Tibial artery (tissue), 4 donors: Measurements from ENCODE around the gene SSBP4.
"Not testable (repeated sequence)": the region's sequence is repeated elsewhere in the genome, so short reads cannot be mapped to it uniquely, and the experiment has no call there.

Source experiments
- DNase-seq, 2 donors: peaks; one replicate each; pipeline ENCODE4 v3.0.0-alpha.2; 2019
- H3K27ac ChIP-seq, 2 donors: fragments of 200-600 bp; sonication (generic) in 1 of 2; 1 replicate in 1 of 2; 2 replicates in 1 of 2; pipeline ENCODE4 v1.5.1; 2018 to 2019; ENCODE audit warnings: mild to moderate bottlenecking in 1 of 2
- H3K27me3 ChIP-seq, 2 donors: fragments of 200-600 bp; sonication (generic) in 1 of 2; one replicate each; pipeline versions ENCODE4 v1.5.1 to v1.6.0; 2016 to 2019
- H3K36me3 ChIP-seq, 3 donors: fragments of 200-600 bp; sonication (generic) in 2 of 3; one replicate each; pipeline ENCODE4 v1.5.1; 2016 to 2019; ENCODE audit warnings: mild to moderate bottlenecking in 2 of 3
- H3K4me1 ChIP-seq, 4 donors: fragments of 200-600 bp; sonication (generic) in 2 of 4; 1 replicate in 3 of 4; 2 replicates in 1 of 4; pipeline ENCODE4 v1.5.1; 2016 to 2019
- H3K4me3 ChIP-seq, 2 donors: fragments of 200-600 bp; sonication (generic) in 1 of 2; 1 replicate in 1 of 2; 2 replicates in 1 of 2; pipeline ENCODE4 v1.5.1; 2018 to 2019; ENCODE audit warnings: mild to moderate bottlenecking in 2 of 2
- H3K9me3 ChIP-seq, 3 donors: fragments of 200-600 bp; sonication (generic) in 1 of 3; one replicate each; pipeline ENCODE4 v1.5.1; 2016 to 2019
- intact Hi-C: fragments of 100-400 bp; cut with DNase I; formaldehyde crosslinking; loops from one replicate; pipeline ENCODE4 v1.15.0; 2023; ENCODE audit warnings: low total_unique reads
- TF ChIP-seq, protein P1 (sequence below), 2 experiments: fragments of 200-600 bp in 1 of 2; fragments of 450-650 bp in 1 of 2; IDR thresholded peaks; one replicate each; pipeline ENCODE4 v1.5.1; 2017 to 2019; ENCODE audit warnings: antibody characterized with exemption in 2 of 2, mild to moderate bottlenecking in 1 of 2, moderate library complexity in 1 of 2

Gene SSBP4

DNA sequence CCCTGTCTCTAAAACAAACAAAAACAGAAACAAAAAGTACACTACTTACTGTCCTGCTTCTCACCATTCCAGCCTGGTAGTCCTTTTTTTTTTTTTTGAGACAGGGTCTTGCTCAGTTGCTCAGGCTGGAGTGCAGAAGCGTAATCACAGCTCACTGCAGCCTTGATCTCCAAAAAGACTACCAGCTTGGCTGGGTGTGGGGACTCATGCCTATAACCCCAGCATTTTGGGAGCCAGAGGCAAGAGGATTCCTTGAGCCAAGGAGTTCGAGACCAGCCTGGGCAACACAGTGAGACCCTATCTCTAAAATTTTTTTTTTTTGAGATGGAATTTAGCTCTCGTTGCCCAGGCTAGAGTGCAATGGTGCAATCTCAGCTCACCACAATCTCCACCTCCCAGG is 38.4 kb upstream of the SSBP4 start:
- peak overlapping the region; percentile 25 to 36 for H3K27ac ChIP-seq
- H3K9me3 ChIP-seq = no peaks in the 10 kb centered on the region

DNA sequence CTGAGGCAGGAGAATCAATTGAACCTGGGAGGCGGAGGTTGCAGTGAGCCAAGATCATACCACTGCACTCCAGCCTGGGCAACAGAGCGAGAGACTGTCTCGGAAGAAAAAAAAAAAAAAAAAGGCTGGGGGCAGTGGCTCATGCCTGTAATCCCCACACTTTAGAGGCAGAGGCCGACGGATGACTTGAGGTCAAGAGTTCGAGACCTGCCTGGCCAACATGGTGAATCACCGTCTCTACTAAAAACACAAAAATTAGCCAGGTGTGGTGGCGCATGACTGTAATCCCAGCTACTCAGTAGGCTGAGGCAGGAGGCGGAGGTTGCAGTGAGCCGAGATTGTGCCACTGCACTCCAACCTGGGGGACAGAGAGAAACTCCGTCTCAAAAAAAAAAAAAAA is 35.6 kb upstream of the SSBP4 start:
- intact Hi-C loops, DNase-seq, H3K4me3 ChIP-seq, H3K36me3 ChIP-seq, H3K27ac ChIP-seq, H3K9me3 ChIP-seq: not testable (repeated sequence)
- Histone ChIP-seq H3K27me3 (peaks cover 0 to 36% of the 10 kb centered on the region in 2 donors), H3K4me1 (peaks cover 0 to 24% (median 13%) of the 10 kb centered on the region in 4 donors)

More for the DNA sequence above, 38.4 kb upstream of the SSBP4 start:
- peaks cover 0 to 31% of the 10 kb centered on the region in 2 donors for H3K27me3 ChIP-seq
- TF ChIP-seq, protein P1, sequence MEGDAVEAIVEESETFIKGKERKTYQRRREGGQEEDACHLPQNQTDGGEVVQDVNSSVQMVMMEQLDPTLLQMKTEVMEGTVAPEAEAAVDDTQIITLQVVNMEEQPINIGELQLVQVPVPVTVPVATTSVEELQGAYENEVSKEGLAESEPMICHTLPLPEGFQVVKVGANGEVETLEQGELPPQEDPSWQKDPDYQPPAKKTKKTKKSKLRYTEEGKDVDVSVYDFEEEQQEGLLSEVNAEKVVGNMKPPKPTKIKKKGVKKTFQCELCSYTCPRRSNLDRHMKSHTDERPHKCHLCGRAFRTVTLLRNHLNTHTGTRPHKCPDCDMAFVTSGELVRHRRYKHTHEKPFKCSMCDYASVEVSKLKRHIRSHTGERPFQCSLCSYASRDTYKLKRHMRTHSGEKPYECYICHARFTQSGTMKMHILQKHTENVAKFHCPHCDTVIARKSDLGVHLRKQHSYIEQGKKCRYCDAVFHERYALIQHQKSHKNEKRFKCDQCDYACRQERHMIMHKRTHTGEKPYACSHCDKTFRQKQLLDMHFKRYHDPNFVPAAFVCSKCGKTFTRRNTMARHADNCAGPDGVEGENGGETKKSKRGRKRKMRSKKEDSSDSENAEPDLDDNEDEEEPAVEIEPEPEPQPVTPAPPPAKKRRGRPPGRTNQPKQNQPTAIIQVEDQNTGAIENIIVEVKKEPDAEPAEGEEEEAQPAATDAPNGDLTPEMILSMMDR (IDR thresholded peaks at IDR 0.05) = no peak
- DNase-seq = no peak
- H3K36me3 ChIP-seq = no peaks in the 10 kb centered on the region
- intact Hi-C loops = no loop called here
- peaks cover 0 to 24% (median under 1%) of the 10 kb centered on the region in 4 donors for H3K4me1 ChIP-seq
- no peak overlapping the region for H3K4me3 ChIP-seq

DNA sequence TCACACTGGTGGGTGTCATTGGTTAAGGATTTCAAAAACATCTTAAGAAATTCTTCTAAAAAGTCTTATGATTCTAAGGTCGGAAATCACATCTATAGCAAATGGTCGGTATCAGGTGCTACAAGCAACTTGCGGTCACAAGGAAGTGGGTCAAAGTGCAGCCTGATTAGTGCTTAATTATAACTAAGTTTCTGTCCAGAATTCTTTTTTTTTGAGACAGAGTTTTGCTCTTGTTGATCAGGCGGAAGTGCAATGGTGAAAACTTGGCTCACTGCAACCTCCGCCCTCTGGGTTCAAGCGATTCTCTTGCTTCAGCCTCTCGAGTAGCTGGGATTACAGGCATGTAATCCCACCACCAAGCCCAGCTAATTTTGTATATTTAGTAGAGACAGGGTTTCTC is 34.4 kb upstream of the SSBP4 start:
- Histone ChIP-seq H3K4me3 (no peak overlapping the region), H3K4me1 (peaks cover 0 to 20% (median 15%) of the 10 kb centered on the region in 4 donors), H3K36me3 (no peaks in the 10 kb centered on the region), H3K9me3 (no peaks in the 10 kb centered on the region), H3K27ac (no peak overlapping the region), H3K27me3 (peaks cover 0 to 36% of the 10 kb centered on the region in 2 donors)
- DNase-seq = no peak
- intact Hi-C loops = no loop called here
- TF ChIP-seq, protein P1 (IDR thresholded peaks at IDR 0.05) = no peak

DNA sequence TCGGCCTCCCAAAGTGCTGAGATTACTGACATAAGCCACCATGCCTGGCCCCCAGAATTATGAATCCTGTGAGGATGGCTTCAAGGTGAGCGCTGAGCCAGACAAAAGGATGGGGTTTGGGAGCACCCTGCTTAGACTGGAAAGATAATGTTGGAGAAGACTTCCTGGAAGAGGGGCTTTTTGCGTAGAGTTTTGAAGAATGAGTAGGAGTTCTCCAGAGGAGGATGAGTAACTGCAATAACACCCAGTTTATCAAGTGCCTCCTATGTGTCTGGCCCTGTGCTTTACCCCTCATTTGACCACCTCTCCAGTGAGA is 33.9 kb upstream of the SSBP4 start:
- Histone ChIP-seq H3K4me3 (no peak overlapping the region), H3K27ac (no peak overlapping the region), H3K27me3 (peaks cover 0 to 36% of the 10 kb centered on the region in 2 donors), H3K4me1 (peaks cover 0 to 20% (median 12%) of the 10 kb centered on the region in 4 donors), H3K9me3 (no peaks in the 10 kb centered on the region), H3K36me3 (no peaks in the 10 kb centered on the region)
- no peak for DNase-seq
- TF ChIP-seq, protein P1 (IDR thresholded peaks at IDR 0.05) = no peak
- intact Hi-C loops = no loop called here

DNA sequence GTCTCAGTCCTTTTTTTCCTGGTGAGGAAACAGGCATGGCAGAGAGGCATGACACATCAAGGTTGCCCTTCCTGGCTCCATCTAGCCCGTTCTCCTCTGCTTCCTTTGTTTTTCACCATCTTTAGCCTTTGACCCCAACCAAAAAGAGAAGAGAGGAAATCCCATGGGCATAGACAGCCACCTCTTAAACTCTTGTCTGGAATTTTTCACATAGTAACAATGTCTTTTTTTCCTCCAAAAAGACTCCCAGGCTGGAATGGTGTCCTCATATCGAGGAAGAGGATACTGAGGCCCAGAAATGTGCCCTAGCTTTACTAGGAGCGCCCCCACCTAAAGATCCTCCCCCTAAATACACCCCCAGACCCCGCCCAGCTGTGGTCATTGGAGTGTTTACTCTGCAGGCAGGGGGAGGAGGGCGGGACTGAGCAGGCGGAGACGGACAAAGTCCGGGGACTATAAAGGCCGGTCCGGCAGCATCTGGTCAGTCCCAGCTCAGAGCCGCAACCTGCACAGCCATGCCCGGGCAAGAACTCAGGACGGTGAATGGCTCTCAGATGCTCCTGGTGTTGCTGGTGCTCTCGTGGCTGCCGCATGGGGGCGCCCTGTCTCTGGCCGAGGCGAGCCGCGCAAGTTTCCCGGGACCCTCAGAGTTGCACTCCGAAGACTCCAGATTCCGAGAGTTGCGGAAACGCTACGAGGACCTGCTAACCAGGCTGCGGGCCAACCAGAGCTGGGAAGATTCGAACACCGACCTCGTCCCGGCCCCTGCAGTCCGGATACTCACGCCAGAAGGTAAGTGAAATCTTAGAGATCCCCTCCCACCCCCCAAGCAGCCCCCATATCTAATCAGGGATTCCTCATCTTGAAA is 33.3 kb upstream of the SSBP4 start, which contains the start of gene GDF15:
Gene GDF15 (plus strand): TSS at position 484 of the 868 bp plus-strand sequence. CDS start 32 bp downstream, at position 516.
- no peaks in the 10 kb centered on the region for H3K36me3 ChIP-seq
- H3K27ac ChIP-seq = no peak within 1 kb of the TSS
- H3K4me3 ChIP-seq = peak within 1 kb of the TSS in 1 of 2 donors; percentile 11
- H3K9me3 ChIP-seq = no peaks in the 10 kb centered on the region
- intact Hi-C loops = no loop called here
- peaks cover 0 to 20% (median 9%) of the 10 kb centered on the region in 4 donors for H3K4me1 ChIP-seq
- TF ChIP-seq, protein P1 (IDR thresholded peaks at IDR 0.05) = peak; percentile 21 to 33
- H3K27me3 ChIP-seq = peaks cover 0 to 36% of the 10 kb centered on the region in 2 donors
- DNase-seq = peak; percentile 80 to 84

DNA sequence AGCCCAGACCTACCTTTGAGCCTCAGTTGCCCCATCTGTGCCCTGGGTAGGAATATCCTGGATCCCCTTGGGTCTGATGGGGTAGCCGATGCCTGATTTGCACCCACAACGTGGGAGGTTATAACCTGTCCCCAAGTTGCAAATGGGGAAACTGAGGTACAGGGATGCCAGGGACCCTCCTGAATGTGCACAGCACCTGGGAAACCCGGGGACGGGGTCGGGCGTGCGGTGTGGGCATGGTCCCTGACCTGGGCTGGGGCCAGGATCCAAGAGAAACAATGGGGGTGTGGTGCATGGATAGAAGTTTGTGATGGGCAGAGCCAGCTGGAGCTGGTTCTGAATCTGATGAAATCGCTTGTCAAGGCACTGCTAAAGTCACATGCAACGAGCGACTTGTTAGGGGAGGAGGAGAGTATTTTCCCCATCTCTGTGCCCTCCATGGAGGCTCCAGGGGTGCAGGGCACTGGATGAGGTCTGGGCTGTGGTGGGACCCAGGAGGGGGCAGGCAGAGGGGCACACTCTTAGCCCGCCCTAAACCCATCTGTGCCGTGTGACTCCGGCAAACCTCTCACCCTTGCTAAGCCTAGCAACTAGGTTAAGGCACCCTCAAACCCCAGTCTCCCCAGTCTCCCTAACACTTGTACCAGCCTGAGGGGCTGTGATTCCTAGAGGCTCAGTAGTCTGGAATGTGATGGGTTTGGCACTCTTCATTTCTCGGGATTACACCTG is 32.5 kb upstream of the SSBP4 start:
- intact Hi-C loops = no loop called here
- peaks cover 0 to 20% (median 8%) of the 10 kb centered on the region in 4 donors for H3K4me1 ChIP-seq
- no peaks in the 10 kb centered on the region for H3K36me3 ChIP-seq
- peak overlapping the region in 1 of 2 donors; percentile 11 for H3K4me3 ChIP-seq
- TF ChIP-seq, protein P1 (IDR thresholded peaks at IDR 0.05) = no peak
- H3K27ac ChIP-seq = no peak overlapping the region
- DNase-seq = peak in 1 of 2 donors; percentile 67
- H3K9me3 ChIP-seq = no peaks in the 10 kb centered on the region
- peaks cover 0 to 35% of the 10 kb centered on the region in 2 donors for H3K27me3 ChIP-seq
